HG03521 (cell line): ENCODE data around the gene GON4L.
"Not testable (repeated sequence)": the region's sequence is repeated elsewhere in the genome, so short reads cannot be mapped to it uniquely, and the experiment has no call there.

Experiments
- ATAC-seq: cut with Tn5 transposase; IDR thresholded peaks from one replicate; pipeline ENCODE4 v1.9.1; 2021; ENCODE audit warnings: mild to moderate bottlenecking, moderate library complexity; ENCODE audit not compliant: unreplicated experiment

The GON4L gene

GRCh38 chr1:155880251-155880650, 23.2 kb upstream of the GON4L start:
- ATAC-seq, result no peak

DNA sequence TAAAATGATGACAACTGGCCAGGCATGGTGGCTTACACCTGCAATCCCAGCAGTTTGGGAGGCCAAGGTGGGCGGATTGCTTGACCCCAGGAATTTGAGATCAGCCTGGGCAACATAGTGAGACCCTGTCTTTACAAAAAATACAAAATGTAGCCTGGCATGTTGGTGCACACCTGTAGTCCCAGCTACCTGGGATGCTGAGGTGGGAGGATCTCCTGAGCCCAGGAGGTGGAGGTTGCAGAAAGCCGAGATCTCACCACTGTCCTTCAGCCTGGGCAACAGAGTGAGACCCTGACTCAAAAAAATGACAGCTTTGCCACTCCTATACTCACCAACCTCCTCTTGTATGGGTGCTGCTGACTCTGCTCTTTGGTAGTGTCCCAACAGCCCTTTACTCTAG, 20.9 kb upstream of the GON4L start:
- ATAC-seq, result no peak

- no peak for ATAC-seq
Measured at GRCh38 chr1:155873860-155874259, 16.8 kb upstream of the GON4L start.

DNA sequence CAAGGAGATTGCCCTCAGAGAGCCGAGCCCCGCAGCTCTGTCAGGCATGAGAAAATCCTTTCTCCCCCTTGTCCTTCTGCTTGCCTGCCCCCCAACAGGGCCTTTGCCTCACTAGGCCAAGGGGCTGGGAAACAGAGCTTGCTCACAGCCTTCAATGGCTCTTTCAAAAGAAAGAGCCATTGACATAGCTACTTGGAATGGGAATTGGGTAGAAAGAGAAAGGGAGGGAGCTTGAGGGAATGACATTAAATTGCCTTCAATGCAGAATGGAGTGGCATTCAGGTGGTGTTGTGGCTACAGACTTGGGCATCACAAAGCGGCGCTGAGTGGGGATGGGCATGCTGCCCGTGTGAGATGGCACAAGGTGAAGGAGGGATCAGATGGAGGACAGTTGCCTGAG, 15.5 kb upstream of the GON4L start:
- no peak for ATAC-seq

DNA sequence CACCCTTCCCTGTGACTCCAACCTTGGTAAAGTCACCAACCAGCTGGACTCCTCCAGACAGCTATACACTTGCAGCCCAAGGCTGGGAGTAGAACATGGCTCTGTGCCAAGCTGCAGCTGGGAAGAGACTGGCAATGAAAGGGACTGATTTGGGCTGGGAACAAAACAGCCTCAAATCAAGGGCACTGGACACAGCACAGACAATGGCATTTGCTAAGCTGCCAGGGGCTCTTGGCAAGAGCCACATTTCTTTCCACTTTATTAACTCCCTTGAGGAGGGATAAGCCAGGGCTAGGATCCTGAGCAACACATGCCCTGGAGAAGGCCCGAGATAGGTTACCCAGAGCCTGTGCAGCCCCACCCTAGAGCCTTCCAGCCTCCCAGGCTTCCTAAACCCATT, 14.4 kb upstream of the GON4L start:
- no peak for ATAC-seq

- no peak for ATAC-seq
Measured at GRCh38 chr1:155867766-155868165, 10.8 kb upstream of the GON4L start.

GRCh38 chr1:155864393-155864792, 7.4 kb upstream of the GON4L start:
- ATAC-seq, result no peak

GRCh38 chr1:155861896-155862295, 4.9 kb upstream of the GON4L start:
- no peak for ATAC-seq

DNA sequence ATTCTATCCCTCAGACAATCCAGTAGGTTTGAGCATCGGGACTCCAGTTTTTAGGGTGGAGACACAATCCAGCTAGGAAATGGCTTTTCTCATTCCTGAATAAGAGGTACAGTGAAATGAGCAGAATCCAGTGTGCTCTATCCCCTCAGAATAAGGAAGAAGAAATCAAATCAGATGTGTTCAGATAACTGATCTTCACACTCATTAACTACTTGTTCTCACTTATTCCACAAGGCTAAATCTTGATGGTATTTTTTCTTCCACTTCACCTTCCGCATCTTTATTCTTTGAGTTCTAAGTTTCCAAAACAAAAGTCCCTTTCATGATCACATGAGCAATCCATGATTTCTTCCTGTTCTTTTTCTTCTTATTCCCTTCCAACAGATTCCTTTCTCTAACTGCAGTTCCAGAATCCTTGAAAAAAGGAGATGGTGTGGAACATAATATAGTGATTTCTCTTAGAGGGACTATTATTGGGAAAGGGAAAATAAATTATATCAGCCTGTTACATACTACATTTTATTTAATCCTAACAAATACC, 4.0 kb upstream of the GON4L start:
- ATAC-seq, result no peak

DNA sequence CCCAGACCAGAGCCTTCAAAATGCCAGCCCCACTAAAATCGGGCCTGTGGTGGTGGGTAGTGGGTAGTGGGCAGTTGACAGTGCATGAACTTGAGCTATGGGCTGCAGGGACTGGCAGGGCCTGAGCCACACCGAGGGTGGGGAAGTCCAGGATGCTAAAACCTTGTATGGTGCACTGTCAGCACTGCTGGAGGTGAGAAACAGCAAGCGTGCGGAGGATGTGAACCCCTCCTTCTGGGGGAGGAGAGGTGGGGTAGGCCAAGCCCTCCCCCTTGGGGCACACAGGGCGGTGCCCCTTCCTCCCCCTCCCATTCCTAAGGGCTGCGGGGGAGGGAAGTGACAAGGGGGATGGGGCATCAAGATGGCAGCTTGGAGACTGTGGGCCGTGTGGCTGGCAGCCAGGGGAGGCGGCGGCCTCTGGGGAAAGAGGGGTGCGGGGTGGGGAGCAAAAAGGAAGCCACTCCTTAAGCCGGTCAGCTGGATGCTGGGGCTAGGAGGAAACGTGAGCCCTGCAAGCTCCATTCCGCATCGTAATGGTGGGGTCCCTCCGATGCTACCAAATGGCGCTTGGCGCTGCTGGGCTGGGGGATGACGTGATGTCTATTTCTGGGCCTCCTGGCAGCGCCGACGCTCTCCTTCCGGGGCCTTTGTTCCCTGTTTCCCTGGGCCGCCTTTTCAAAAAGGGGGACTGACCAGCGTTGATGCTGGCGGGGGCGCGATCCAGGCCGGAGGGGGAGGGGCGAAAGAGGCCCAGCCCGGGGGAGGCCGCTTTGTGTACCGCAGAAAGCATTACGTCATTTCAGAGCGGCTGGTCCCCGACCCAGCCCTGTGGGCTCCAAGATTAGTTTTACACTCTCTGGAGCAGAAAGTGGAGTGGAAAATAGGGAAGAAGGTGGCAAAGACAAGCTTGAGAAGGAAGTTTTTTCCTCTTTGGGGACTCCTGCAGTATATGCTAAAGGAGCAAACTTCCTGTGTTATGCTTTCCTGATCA, 3.2 kb upstream of the GON4L start:
- no peak for ATAC-seq

- ATAC-seq, result peak; percentile 72
Measured at GRCh38 chr1:155859234-155859829, 2.3 kb upstream of the GON4L start, which contains the start of gene SYT11. TSS of gene SYT11 (plus strand) at chr1:155859567. CDS start at chr1:155859762, 195 bp downstream.

- peak; percentile 6 for ATAC-seq
Measured at GRCh38 chr1:155858800-155859233, 1.8 kb upstream of the GON4L start.

GRCh38 chr1:155856257-155856974, 598 bp downstream of the GON4L start:
- no peak for ATAC-seq

DNA sequence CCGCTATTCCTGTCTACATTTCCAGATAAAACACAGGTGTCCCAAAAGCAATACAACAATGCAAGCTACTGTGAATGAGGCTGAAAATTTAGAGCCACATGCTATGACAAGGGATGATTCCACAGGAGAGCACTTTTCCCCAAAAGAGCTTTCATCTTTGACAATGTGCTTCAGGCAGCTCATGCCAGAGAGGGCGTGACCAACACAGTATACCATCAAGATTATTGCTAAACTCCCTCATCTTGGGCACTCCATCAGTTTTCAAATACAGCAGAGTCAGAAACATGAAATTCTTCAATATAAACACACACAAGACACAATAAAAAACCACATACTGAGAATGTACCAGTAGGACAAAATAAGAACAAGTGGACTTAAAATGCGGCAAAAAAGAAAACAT, 6.7 kb downstream of the GON4L start:
- no peak for ATAC-seq

- no peak for ATAC-seq
Measured at GRCh38 chr1:155847823-155848529, 9.0 kb downstream of the GON4L start.

- ATAC-seq, result no peak
Measured at GRCh38 chr1:155844860-155845421, 12.1 kb downstream of the GON4L start.

GRCh38 chr1:155840386-155840785, 16.6 kb downstream of the GON4L start:
- no peak for ATAC-seq

DNA sequence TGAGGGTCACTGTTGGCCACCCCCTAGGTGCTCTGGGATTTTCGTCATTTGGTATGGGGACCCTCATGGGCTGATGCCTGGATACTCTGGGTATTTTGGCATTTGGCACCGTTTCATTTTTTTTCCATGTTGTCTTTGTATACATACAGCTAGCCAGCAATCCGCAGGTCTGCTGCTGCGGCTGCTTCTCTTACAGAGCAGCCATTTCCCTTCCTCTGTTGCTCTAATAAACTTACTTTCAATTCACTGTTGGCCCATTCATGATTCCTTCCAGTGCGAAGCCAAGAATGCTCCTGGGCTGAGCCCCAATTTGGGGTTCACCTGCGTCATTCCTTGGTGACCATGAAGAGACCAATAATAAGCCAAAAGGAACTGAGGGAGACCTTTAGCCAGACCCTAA, 21.5 kb downstream of the GON4L start:
- no peak for ATAC-seq

GRCh38 chr1:155834927-155835399, 22.1 kb downstream of the GON4L start:
- ATAC-seq, result not testable (repeated sequence)

DNA sequence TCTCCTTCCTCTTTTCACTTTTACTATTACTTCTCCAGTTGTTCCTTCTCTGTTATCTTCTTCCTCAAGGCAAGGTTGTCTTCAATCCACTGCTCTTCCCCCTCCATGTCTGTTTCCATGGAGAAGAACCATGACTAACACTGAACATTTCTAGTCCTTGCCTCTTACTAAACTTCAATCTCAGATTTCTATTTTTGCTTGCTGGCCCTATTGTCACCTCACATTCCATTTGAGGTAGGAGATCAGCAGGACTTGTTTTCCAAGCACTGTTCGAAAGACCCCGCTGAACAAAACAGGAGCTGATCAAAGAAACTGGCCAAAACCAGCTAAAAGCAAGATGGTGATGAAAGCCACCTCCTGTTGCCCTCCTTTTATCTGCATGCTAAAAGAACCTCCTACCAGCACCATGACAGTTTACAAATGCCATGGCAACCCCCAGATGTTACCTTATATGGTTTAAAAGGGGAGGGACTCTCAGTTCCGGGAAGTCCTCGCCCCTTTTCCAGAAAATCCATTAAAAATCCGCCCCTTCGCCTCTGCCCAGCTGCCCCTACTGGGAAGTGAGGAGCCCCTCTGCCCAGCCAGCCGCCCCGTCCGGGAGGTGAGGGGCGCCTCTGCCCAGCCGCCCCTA, 22.6 kb downstream of the GON4L start:
- ATAC-seq, result no peak
